Measurements from ENCODE around the gene PDZK1.
"Not testable (repeated sequence)": the region's sequence is repeated elsewhere in the genome, so short reads cannot be mapped to it uniquely, and the experiment has no call there.

PDZK1 gene

GRCh38 chr1:145730900-145731299 is 23.7 kb upstream of the PDZK1 start:
- no peak for DNase-seq (ENCODE audit: low read depth)
- 0 out of 2 replicates have a peak, but pooled peaks have one; percentile 2 for TF ChIP-seq CTCF (IDR thresholded peaks at IDR 0.05; ENCODE audit: control insufficient read depth, extremely low read depth, insufficient read depth)
- H3K4me3 ChIP-seq (ENCODE audit: low read depth, low read length) = no peak overlapping the region

- TF ChIP-seq CTCF (IDR thresholded peaks at IDR 0.05; ENCODE audit: control insufficient read depth, extremely low read depth, insufficient read depth) = no peak
- no peak overlapping the region for H3K4me3 ChIP-seq (ENCODE audit: low read depth, low read length)
- no peak for DNase-seq (ENCODE audit: low read depth)
Observed at GRCh38 chr1:145730467-145730866, 23.3 kb upstream of the PDZK1 start.

GRCh38 chr1:145729666-145730436 is 22.7 kb upstream of the PDZK1 start:
- TF ChIP-seq CTCF (IDR thresholded peaks at IDR 0.05; ENCODE audit: control insufficient read depth, extremely low read depth, insufficient read depth) = no peak
- DNase-seq (ENCODE audit: low read depth) = no peak

GRCh38 chr1:145729196-145729595 is 22.0 kb upstream of the PDZK1 start:
- TF ChIP-seq CTCF (IDR thresholded peaks at IDR 0.05; ENCODE audit: control insufficient read depth, extremely low read depth, insufficient read depth) = no peak
- no peak for DNase-seq (ENCODE audit: low read depth)

More at GRCh38 chr1:145729666-145730436, 22.7 kb upstream of the PDZK1 start:
- no peak overlapping the region for H3K4me3 ChIP-seq (ENCODE audit: low read depth, low read length)

GRCh38 chr1:145726193-145726592 is 19.0 kb upstream of the PDZK1 start:
- not testable (repeated sequence) for DNase-seq (ENCODE audit: low read depth)

More at GRCh38 chr1:145729196-145729595, 22.0 kb upstream of the PDZK1 start:
- no peak overlapping the region for H3K4me3 ChIP-seq (ENCODE audit: low read depth, low read length)

GRCh38 chr1:145720878-145721671 is 13.9 kb upstream of the PDZK1 start:
- H3K4me3 ChIP-seq (ENCODE audit: low read depth, low read length) = peak overlapping the region; percentile 26; the same call in 1 of the 2 replicates
- DNase-seq (ENCODE audit: low read depth) = no peak
- peak; percentile 88 for TF ChIP-seq CTCF (IDR thresholded peaks at IDR 0.05; ENCODE audit: control insufficient read depth, extremely low read depth, insufficient read depth)

More at GRCh38 chr1:145726193-145726592, 19.0 kb upstream of the PDZK1 start:
- H3K4me3 ChIP-seq (ENCODE audit: low read depth, low read length) = not testable (repeated sequence)

GRCh38 chr1:145720556-145720877 is 13.3 kb upstream of the PDZK1 start:
- no peak overlapping the region for H3K4me3 ChIP-seq (ENCODE audit: low read depth, low read length)
- DNase-seq (ENCODE audit: low read depth) = no peak

More at GRCh38 chr1:145720556-145720877, 13.3 kb upstream of the PDZK1 start:
- no peak for TF ChIP-seq CTCF (IDR thresholded peaks at IDR 0.05; ENCODE audit: control insufficient read depth, extremely low read depth, insufficient read depth)
